ENCODE results near the gene GSX2. TPM values are rescaled to one million over a fixed set of nuclear protein-coding genes. Genes with fewer than 3 reads are reported as not detected.

GSX2 gene
- total RNA-seq, 1 donor from 2014 or later, result not detected

DNA sequence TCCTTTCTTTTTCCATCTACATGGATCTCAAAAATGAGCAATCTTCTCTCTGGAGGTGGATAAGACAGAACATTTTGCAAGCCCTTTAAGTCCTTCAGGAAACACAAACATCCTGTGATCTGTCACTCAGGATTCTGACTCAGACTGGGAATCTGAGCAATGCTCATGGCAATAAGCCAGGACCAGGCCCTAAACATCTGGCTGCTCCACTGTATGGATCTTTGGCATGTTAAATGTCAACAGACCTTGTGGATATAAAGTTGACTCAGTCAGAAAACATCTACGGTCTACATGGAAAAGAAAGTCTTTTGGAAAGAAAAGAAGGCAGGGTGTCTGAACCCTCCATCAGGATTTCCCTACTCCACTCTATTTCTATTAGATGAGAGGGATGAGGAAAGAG lies 17.8 kb upstream of the GSX2 start:
- intact Hi-C loops (cut with DNase I), result no loop called here
- no peak overlapping the region for H3K27ac ChIP-seq

DNA sequence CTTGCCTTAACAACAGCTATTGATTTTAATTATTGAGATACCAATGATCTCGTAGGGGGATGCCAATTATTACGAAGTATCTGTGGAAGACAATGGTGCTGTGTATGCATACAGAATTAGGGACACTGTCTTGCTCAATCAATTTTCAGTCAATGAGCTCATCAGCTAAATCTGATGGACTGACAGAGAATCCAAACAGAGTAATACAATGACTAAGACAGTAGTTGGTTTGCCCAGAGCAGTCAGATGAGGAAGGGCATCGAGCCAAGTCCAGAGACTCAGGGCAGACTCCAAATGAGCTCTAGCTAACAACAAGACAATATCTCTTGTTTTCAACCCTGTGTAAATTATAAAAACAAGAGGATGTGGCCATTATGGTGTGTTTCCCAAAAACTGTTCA lies 14.7 kb upstream of the GSX2 start:
- peak in 1 of 2 donors; percentile 35 for ATAC-seq
- TF ChIP-seq, protein P1, sequence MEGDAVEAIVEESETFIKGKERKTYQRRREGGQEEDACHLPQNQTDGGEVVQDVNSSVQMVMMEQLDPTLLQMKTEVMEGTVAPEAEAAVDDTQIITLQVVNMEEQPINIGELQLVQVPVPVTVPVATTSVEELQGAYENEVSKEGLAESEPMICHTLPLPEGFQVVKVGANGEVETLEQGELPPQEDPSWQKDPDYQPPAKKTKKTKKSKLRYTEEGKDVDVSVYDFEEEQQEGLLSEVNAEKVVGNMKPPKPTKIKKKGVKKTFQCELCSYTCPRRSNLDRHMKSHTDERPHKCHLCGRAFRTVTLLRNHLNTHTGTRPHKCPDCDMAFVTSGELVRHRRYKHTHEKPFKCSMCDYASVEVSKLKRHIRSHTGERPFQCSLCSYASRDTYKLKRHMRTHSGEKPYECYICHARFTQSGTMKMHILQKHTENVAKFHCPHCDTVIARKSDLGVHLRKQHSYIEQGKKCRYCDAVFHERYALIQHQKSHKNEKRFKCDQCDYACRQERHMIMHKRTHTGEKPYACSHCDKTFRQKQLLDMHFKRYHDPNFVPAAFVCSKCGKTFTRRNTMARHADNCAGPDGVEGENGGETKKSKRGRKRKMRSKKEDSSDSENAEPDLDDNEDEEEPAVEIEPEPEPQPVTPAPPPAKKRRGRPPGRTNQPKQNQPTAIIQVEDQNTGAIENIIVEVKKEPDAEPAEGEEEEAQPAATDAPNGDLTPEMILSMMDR (IDR thresholded peaks at IDR 0.05), result no peak

More for the DNA sequence above, 17.8 kb upstream of the GSX2 start:
- Histone ChIP-seq H3K27me3 (ENCODE audit: low read depth) (no peaks in the 10 kb centered on the region), H3K36me3 (no peaks in the 10 kb centered on the region), H3K4me1 (peaks cover 5% of the 10 kb centered on the region), H3K4me3 (no peak overlapping the region), H3K9me3 (no peaks in the 10 kb centered on the region)
- DNase-seq (no peak), ATAC-seq (peak; percentile 30 to 72)
- TF ChIP-seq, protein P1 (IDR thresholded peaks at IDR 0.05), result no peak

DNA sequence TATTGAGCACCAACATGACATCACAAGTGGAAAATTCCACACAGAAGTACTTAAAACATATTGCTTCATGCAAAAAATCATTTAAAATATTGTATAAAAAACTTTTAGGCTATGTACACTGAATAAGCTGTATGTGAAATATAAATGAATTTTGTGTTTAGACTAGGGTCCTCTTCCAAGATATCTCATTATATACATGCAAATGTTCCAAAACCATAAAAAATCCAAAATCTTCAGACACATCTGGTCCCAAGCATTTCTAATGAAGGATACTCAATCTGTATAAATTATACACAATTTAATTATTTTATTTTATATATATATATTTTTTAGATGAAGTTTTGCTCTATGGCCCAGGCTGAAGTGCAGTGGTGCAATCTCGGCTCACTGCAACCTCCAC lies 10.1 kb upstream of the GSX2 start:
- intact Hi-C loops (cut with DNase I), result no loop called here

More for the DNA sequence above, 14.7 kb upstream of the GSX2 start:
- no peak for DNase-seq
- Histone ChIP-seq H3K36me3 (no peaks in the 10 kb centered on the region), H3K27ac (no peak overlapping the region), H3K9me3 (no peaks in the 10 kb centered on the region), H3K27me3 (ENCODE audit: low read depth) (peaks cover 4% of the 10 kb centered on the region), H3K4me1 (peaks cover 5% of the 10 kb centered on the region), H3K4me3 (no peak overlapping the region)
- intact Hi-C loops (cut with DNase I), result no loop called here

DNA sequence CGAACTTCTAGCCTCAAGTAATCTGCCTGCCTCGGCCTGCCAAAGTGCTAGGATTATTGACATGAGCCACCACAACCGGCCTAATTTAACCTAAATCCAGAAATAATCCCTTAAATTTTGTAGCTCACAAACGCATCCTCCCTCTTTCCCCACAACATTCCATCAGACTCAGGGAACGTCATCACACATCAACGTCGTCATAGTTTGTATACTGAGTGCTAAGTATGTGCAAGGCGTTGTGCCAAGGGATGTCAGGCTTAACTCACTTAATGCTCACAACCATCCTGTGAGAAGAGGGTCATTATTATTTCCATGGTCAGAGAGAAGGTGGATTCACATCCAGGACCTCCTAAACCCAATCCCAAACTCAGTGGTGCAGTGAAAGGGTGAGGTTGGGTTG lies 9.6 kb upstream of the GSX2 start:
- intact Hi-C loops (cut with DNase I), result no loop called here
- Histone ChIP-seq H3K4me1 (peaks cover 20% of the 10 kb centered on the region), H3K27ac (no peak overlapping the region)

More for the DNA sequence above, 10.1 kb upstream of the GSX2 start:
- no peak overlapping the region for H3K4me3 ChIP-seq
- peaks cover 20% of the 10 kb centered on the region for H3K4me1 ChIP-seq
- ATAC-seq (no peak), DNase-seq (no peak)
- peaks cover 45% of the 10 kb centered on the region for H3K27me3 ChIP-seq (ENCODE audit: low read depth)
- H3K27ac ChIP-seq, result no peak overlapping the region
- TF ChIP-seq, protein P1 (IDR thresholded peaks at IDR 0.05), result no peak
- no peaks in the 10 kb centered on the region for H3K9me3 ChIP-seq
- H3K36me3 ChIP-seq, result no peaks in the 10 kb centered on the region

DNA sequence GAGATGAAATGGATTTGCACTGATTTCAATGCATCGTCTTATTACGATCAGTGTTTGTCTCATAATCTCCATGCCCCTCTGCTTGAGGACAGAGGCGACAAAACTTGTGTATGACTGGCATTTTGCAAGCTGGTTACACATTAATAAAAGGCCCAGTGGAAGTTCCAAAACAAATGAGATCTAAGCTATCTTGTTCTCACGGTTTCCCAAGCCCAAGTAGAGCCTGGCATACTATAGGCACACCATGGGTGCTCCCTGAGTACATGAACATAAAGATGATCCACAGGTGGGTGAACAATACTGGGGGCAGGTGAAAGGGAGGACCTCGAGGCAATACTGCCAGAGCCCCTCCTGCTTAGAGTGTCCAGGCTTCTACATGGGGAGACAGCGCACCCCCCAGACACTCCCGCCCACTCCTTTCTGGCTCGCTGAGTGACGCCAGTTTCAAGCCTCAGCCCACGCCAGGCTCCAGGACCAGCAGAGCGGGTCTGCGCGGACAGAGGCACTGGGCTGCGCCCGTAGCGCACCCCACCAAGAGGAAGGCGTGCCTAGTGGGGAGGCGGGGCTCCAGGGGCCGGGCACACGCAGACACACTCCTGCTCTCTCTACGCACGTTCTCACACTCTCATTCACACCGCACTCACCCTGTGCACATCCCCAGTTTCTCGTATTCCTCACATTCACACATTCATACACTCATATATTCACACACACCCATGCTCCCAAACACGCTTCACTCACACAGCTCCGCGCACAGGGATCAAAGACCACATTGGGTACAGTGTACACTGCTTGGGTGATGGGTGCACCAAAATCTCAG lies 8.9 kb upstream of the GSX2 start:
- Histone ChIP-seq H3K36me3 (no peaks in the 10 kb centered on the region), H3K27ac (no peak overlapping the region), H3K4me3 (peak overlapping the region; percentile 54), H3K27me3 (ENCODE audit: low read depth) (peaks cover 56% of the 10 kb centered on the region), H3K4me1 (peaks cover 20% of the 10 kb centered on the region), H3K9me3 (no peaks in the 10 kb centered on the region)
- DNase-seq (peak; percentile 57), ATAC-seq (peak; percentile 83 to 90)
- TF ChIP-seq, protein P1 (IDR thresholded peaks at IDR 0.05), result no peak
- intact Hi-C loops (cut with DNase I), result no loop called here

More for the DNA sequence above, 9.6 kb upstream of the GSX2 start:
- Histone ChIP-seq H3K36me3 (no peaks in the 10 kb centered on the region), H3K27me3 (ENCODE audit: low read depth) (peaks cover 50% of the 10 kb centered on the region), H3K9me3 (no peaks in the 10 kb centered on the region), H3K4me3 (no peak overlapping the region)
- no peak for DNase-seq
- ATAC-seq, result no peak
- TF ChIP-seq, protein P1 (IDR thresholded peaks at IDR 0.05), result no peak

Data from lower lobe of right lung (tissue), 2 donors.